GM18951 (cell line): ENCODE results near the gene SLC44A2.

Source experiments
- POLR2A ChIP-seq: IDR thresholded peaks from 4 replicates; pipeline ENCODE4 v1.6.1; 2011; ENCODE audit warnings: mild to moderate bottlenecking; ENCODE audit not compliant: insufficient read length, insufficient read depth; ENCODE audit errors: extremely low read depth
- in situ Hi-C: fragments of 300-500 bp; cut with MboI; formaldehyde crosslinking; loops from one replicate; pipeline ENCODE4 v1.12.0; 2022; ENCODE audit warnings: low sequenced_read_pairs, mixed read lengths, inconsistent platforms; ENCODE audit not compliant: unreplicated experiment

Gene SLC44A2

GRCh38 chr19:10625003-10625761, at the start of gene SLC44A2:
TSS of gene SLC44A2 (plus strand) at chr19:10625553. CDS start at chr19:10625634, 81 bp downstream.
- TF ChIP-seq POLR2A, result no peak
- in situ Hi-C loops, result no loop called here

- no peak for TF ChIP-seq POLR2A
- in situ Hi-C loops, result no loop called here
Measured at GRCh38 chr19:10577951-10578350, 47.4 kb upstream of the SLC44A2 start.

GRCh38 chr19:10580979-10581631, 44.2 kb upstream of the SLC44A2 start:
- in situ Hi-C loops, result loop anchor here (5.0 kb wide), 1 partner anchor 66 kb away; no protein-coding TSS in a partner anchor
- no peak for TF ChIP-seq POLR2A

GRCh38 chr19:10582091-10582490, 43.3 kb upstream of the SLC44A2 start:
- TF ChIP-seq POLR2A, result no peak
- in situ Hi-C loops, result loop anchor here (5.0 kb wide), 1 partner anchor 65 kb away; no protein-coding TSS in a partner anchor

GRCh38 chr19:10583036-10583776, 42.1 kb upstream of the SLC44A2 start:
- in situ Hi-C loops, result loop anchor here (5.0 kb wide), 1 partner anchor 64 kb away; no protein-coding TSS in a partner anchor
- no peak for TF ChIP-seq POLR2A

- in situ Hi-C loops, result no loop called here
- TF ChIP-seq POLR2A, result no peak
Measured at GRCh38 chr19:10586396-10586795, 39.0 kb upstream of the SLC44A2 start.

- in situ Hi-C loops, result no loop called here
- no peak for TF ChIP-seq POLR2A
Measured at GRCh38 chr19:10587022-10587838, 38.1 kb upstream of the SLC44A2 start, which contains the start of gene AP1M2. TSS of gene AP1M2 (minus strand) at chr19:10587312. CDS start at chr19:10587231, 81 bp downstream.

GRCh38 chr19:10587839-10588150, 37.6 kb upstream of the SLC44A2 start:
- no peak for TF ChIP-seq POLR2A
- in situ Hi-C loops, result no loop called here

GRCh38 chr19:10593148-10593547, 32.2 kb upstream of the SLC44A2 start:
- no peak for TF ChIP-seq POLR2A
- in situ Hi-C loops, result no loop called here

GRCh38 chr19:10593820-10594637, 31.3 kb upstream of the SLC44A2 start:
- in situ Hi-C loops, result no loop called here
- no peak for TF ChIP-seq POLR2A

GRCh38 chr19:10600149-10600548, 25.2 kb upstream of the SLC44A2 start:
- in situ Hi-C loops, result no loop called here
- no peak for TF ChIP-seq POLR2A

- no peak for TF ChIP-seq POLR2A
- in situ Hi-C loops, result no loop called here
Measured at GRCh38 chr19:10601999-10602329, 23.4 kb upstream of the SLC44A2 start.

- in situ Hi-C loops, result no loop called here
Measured at GRCh38 chr19:10602330-10603083, 22.8 kb upstream of the SLC44A2 start.

More at GRCh38 chr19:10602330-10603083, 22.8 kb upstream of the SLC44A2 start:
- TF ChIP-seq POLR2A, result peak; percentile 69
